Keratinocyte (primary cell): ENCODE measurements around the gene ACVR2B.

Experiments used
- EZH2 ChIP-seq: IDR thresholded peaks from one replicate; pipeline ENCODE4 v1.6.1; 2012; ENCODE audit warnings: inconsistent platforms, mild to moderate bottlenecking, low read length, moderate library complexity
- TF ChIP-seq, protein P1 (sequence below), 3 experiments: IDR thresholded peaks in 1 of 3; conservative IDR thresholded peaks in 1 of 3; optimal IDR thresholded peaks in 1 of 3; 2 replicates in 2 of 3; 3 replicates in 1 of 3; pipeline versions ENCODE3 to v1.5.1; 2011; ENCODE audit warnings: low read length in 3 of 3, mild to moderate bottlenecking in 3 of 3, moderate library complexity in 2 of 3, control low read depth in 1 of 3, inconsistent platforms in 1 of 3; ENCODE audit not compliant: insufficient read depth in 2 of 3; ENCODE audit errors: extremely low read depth in 1 of 3

DNA sequence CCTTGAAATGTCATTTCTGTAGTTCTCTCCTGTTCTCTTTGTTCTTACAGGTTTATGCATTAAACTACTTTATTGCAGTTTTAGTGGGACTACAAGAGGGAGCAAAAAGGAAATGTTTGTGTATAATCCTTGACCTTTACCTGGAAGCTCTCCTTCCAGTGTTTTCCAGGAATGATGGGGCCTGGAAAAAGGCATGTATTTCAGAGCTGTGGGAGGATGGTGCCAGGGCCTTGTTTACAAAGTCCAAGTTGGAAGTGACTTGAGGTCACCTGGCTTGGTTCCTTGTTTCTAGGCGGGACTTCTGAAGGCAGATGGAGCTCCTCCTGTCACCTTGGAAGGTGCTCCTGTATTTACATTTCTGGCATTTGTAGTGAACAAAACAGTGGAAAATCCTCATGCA is 15.1 kb downstream of the ACVR2B start:
- TF ChIP-seq, protein P1, sequence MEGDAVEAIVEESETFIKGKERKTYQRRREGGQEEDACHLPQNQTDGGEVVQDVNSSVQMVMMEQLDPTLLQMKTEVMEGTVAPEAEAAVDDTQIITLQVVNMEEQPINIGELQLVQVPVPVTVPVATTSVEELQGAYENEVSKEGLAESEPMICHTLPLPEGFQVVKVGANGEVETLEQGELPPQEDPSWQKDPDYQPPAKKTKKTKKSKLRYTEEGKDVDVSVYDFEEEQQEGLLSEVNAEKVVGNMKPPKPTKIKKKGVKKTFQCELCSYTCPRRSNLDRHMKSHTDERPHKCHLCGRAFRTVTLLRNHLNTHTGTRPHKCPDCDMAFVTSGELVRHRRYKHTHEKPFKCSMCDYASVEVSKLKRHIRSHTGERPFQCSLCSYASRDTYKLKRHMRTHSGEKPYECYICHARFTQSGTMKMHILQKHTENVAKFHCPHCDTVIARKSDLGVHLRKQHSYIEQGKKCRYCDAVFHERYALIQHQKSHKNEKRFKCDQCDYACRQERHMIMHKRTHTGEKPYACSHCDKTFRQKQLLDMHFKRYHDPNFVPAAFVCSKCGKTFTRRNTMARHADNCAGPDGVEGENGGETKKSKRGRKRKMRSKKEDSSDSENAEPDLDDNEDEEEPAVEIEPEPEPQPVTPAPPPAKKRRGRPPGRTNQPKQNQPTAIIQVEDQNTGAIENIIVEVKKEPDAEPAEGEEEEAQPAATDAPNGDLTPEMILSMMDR (optimal IDR thresholded peaks at IDR 0.05 in 1 of 3, IDR thresholded peaks at IDR 0.05 in 1 of 3, conservative IDR thresholded peaks at IDR 0.05 in 1 of 3; ENCODE audit: extremely low read depth in 1 of 3, insufficient read depth in 2 of 3, low read length in 3 of 3) = no peak
- TF ChIP-seq EZH2 = no peak
